ENCODE measurements around the gene ACTA2.
"Not testable (repeated sequence)": the region's sequence is repeated elsewhere in the genome, so short reads cannot be mapped to it uniquely, and the experiment has no call there.

GRCh38 chr10:88932029-88932428, 20.5 kb downstream of the ACTA2 start:
- not testable (repeated sequence) for TF ChIP-seq CTCF, POLR2AphosphoS5, EP300 (IDR thresholded peaks at IDR 0.05)
